SHP77 (cell line): Measurements from ENCODE around the gene STARD13.

Experiments
- DNase-seq, 2 experiments: peaks; one replicate each; lab custom pipeline; 2025; lab: John Stamatoyannopoulos, UW

Gene STARD13

DNA sequence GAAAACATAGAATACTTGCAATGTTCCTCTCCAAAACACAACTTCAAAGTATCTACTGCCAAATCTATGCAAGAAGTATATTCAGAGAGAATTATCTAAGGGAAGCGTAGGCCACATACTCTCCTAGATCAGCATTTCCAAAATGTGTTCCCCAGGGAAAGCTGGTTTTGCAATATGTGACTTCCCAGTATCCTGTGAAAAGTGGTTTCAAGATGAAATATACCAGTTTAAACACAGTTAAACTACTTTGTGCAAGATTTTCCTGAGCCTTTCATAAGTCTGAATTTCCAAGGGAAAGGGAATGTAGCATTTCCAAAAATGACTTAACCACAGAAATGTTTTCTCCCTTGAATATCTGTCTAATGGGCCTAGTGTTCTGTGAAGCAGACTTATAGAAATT, 7.6 kb downstream of the STARD13 start:
- DNase-seq: no peak

DNA sequence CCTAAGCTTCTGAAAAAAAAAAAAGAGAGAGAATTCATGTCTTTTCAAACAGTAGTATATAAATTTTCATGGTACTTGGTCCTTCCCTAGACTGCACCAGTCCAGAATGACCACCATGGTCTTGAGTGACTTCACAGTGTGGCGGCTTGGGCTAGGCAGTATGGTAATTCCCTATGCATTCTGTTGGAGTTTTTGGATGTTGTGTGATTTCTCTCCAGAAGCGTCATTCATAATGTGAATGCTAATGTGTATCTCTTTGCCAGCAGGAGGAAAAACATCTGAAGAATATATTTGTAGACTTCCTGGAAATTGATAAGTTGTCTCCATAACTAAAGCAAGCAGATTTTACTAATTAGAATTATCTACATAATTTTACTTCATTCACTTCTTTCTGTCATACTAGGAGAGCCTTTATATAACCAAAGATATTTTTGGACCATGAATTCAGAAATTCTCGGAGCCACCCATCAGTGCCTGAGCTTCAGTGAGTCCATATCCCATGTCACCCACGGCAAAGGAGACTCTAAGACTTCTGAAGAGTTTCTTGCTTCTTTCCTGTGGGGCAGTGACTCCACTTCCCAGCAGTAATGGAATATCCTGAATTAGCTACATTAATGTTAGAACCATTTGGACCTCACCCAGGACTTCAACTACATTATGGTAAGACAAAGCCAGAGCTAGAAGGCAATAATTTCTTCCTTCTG, 8.4 kb downstream of the STARD13 start:
- DNase-seq: no peak

DNA sequence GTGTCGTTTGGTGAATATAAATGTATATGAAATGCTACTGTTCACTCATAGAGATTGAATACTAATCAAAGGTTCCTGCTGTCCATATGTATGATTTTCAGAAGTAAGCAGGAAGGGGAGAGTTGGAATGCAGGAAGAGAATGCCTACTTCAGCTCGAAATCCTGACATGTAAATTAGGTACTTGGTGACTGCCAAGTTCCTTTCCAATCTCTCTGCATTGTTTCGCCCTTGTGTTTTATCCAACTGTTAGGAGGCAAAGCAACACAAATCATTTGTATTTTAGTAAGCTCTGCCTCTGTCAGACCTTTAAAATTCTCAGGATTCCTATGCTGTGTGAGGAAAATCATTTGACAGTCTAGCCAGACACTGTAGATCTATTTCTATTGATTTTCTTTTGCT, 9.0 kb downstream of the STARD13 start:
- DNase-seq: no peak

GRCh38 chr13:33275916-33276315, 9.6 kb downstream of the STARD13 start:
- no peak for DNase-seq

DNA sequence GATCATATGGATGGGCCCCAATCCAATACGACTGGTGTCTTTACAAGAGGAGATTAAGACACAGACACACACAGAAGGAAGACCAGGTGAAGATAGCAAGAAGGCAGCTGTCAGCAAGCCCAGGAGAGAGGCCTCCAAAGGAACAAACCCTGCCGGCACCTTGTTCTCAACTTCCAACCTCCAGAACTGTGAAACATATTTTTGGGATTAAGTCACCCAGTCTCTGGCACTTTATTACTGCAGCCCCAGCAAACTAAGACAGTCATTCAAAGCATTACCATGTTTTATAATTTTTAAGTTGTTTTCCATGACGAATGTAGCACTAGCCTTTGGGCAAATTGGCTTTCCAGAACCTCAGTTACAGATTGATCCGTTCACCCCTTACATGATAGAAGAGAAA, 11.3 kb downstream of the STARD13 start:
- no peak for DNase-seq

GRCh38 chr13:33272531-33273124, 12.9 kb downstream of the STARD13 start:
- DNase-seq: no peak

- DNase-seq: no peak
Measured at GRCh38 chr13:33271759-33272158, 13.8 kb downstream of the STARD13 start.

GRCh38 chr13:33270895-33271538, 14.5 kb downstream of the STARD13 start:
- no peak for DNase-seq

GRCh38 chr13:33265607-33266006, 19.9 kb downstream of the STARD13 start:
- DNase-seq: no peak

DNA sequence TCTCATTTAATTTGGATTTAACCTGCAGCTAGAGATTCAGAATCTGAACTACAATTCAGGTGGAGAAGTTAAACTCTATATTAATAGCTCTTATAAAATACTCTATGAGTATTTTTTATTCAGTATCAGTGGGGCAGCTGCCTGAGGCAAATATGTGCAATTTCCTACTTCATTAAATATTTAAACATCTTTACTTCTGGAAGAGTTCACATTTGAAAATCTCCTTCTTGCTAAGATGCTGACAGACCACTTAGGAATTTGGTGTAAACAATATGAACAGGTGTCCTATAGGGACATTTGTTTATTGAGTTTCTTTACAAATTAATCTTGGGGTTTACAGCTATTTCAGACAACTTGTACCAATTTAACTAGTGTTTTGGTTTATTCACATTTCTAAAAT, 20.4 kb downstream of the STARD13 start:
- no peak for DNase-seq

GRCh38 chr13:33264620-33264978, 21.0 kb downstream of the STARD13 start:
- no peak for DNase-seq

DNA sequence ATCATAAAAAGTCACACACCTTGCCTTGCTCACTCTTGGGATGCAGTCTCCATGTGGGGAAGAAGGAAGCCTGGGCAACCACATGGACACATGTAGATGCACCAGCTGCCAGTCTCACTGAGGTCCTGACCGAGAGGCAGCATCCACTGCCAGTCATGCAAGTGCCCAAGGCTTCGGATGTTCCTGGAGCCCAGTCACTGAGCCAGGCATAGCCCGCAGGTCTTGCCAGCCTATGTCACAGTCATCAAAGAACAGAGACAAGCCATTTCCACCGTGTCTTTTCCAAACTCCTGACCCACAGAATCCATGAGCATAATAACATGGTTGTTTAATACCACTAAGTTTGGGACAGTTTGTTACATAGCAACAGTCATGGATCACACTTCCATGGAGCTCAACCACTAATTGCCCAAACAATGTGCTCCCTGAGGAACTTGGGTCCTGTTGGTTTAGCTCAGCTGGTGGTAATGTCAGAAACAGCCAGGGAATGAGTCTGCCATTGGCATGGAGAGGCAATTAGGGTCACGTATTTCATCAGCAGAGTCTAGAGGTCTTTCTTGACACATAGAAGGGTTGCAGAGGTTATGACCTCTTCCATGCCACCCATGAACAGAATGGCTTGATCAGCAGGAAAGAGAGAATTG, 21.5 kb downstream of the STARD13 start:
- no peak for DNase-seq

DNA sequence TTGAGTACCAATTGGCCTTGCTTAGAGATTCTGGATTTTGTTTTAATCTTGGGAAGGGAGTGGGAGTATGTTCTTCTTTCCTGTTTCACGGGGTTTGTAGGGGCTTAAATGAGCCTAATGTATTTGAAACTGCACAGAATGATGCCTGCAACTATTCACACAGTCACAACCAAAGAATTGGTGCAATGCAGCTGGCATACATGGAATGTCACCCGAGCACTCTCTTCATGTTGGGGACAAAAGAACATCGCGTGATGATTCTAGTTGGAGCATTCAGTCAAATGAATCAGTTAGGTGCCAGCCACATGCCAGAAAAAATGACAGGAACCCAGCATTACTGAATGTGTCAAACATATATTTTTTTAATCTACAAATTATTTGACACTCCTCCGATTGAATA, 22.1 kb downstream of the STARD13 start:
- no peak for DNase-seq

DNA sequence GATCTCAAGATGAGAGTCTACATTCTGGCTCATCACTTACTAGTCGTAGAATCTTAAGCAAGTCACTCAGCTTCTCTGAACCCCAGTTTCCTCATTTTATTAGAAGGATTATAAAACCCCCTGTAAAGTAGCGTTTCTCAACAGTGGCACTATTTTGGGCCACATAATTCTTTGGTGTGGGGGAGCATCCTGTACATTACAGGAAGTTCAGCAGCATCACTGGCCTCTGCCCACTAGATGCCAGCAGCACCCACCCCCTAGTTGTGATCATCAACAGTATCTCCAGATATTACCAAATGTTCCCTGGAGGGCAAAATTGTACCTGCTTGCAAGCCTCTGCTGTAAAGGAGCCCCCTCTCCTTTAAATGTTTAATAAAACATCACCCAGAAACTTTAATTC, 22.6 kb downstream of the STARD13 start:
- no peak for DNase-seq

- no peak for DNase-seq
Measured at GRCh38 chr13:33262594-33262993, 23.0 kb downstream of the STARD13 start.

DNA sequence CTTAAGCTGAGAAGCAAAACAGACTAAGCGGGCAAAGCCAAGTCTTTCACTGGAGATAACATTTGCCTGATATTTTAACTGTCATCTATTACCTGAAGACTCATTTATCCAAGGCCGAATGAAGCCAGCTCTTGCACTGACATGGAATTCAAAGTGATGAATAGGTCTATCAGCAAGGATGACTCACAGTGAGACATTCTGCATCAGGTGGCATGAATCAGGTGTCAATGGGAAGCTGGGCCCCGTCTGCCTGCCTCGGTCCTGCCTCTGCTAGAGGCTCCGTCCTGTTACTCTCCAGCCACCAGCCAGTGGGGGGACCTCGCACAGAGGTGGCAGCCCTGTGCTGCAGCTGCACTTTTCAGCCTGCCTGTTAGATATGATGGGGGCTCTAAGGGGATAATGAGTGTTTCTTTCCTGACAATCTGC, 23.5 kb downstream of the STARD13 start:
- peak; percentile 54 to 55 for DNase-seq

GRCh38 chr13:33261387-33262061, 24.0 kb downstream of the STARD13 start:
- no peak for DNase-seq

DNA sequence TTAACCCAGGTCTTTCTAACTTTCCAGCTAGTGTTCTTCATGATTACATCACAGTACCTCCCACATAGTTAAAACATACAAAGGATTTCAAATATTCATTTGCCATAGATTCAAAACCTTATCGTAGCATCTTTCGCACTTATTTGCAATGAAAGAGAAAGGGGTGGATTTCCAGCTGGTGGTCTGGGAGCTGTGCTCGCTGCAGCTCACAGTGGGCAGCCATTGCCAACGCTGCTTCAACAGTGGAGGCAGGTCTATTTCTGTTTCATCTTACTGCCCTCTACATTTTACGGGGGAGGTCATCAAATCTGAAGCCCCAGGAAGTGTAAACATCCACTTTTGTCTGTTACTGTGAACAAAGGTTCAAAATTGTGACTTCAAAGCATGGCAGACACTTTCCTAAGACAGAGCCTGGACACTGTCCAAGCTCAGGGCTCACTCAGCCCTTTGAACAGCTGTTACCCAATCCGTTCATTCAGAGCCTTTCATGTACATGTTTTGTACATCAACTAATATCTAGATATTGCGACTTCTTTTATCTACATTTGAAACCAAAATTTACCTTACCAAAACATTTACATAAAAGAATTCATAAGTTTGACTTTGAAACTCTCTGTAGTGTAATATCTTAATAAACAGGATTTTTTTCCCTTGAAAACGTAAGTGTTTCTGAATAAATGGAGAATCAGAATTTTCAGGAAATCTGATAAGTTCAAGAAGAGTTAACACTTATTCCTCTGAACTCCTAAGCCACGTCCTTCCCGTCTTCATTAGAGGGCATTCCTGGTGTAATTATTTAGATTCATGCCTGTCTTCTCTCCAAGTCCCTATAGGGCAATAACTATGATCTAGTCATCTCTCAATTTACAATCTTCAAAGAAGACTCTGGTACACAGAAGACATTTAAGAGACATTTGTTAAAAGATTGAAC, 25.1 kb downstream of the STARD13 start:
- DNase-seq: peak; percentile 17 to 39

GRCh38 chr13:33259296-33259695, 26.3 kb downstream of the STARD13 start:
- no peak for DNase-seq

DNA sequence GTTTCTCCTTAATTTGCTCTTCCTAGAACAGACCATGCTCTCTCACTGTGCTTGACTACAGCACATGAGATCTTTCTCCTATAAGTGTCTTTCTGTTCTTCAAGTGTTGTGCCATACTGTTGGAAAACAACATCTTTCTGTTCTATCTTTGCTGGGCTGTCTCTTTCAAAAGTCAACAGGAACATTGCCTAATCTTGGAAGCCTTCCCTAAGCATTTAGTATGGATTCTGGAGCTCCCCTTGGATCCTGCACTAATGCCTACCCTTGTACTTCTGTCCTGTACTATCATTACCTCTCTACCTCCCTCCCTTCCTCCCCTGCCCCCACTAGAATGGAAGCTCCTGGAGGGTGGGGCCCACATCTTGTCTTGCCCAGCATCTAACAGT, 26.8 kb downstream of the STARD13 start:
- DNase-seq: no peak
